ENCODE results near the gene GDAP1L1. TPM values are rescaled to one million over a fixed set of nuclear protein-coding genes. Genes with fewer than 3 reads are reported as not detected.
"Not testable (repeated sequence)": the region's sequence is repeated elsewhere in the genome, so short reads cannot be mapped to it uniquely, and the experiment has no call there.

The GDAP1L1 gene
- total and polyA plus RNA-seq, 2 donors from 2014 or later = not detected

DNA sequence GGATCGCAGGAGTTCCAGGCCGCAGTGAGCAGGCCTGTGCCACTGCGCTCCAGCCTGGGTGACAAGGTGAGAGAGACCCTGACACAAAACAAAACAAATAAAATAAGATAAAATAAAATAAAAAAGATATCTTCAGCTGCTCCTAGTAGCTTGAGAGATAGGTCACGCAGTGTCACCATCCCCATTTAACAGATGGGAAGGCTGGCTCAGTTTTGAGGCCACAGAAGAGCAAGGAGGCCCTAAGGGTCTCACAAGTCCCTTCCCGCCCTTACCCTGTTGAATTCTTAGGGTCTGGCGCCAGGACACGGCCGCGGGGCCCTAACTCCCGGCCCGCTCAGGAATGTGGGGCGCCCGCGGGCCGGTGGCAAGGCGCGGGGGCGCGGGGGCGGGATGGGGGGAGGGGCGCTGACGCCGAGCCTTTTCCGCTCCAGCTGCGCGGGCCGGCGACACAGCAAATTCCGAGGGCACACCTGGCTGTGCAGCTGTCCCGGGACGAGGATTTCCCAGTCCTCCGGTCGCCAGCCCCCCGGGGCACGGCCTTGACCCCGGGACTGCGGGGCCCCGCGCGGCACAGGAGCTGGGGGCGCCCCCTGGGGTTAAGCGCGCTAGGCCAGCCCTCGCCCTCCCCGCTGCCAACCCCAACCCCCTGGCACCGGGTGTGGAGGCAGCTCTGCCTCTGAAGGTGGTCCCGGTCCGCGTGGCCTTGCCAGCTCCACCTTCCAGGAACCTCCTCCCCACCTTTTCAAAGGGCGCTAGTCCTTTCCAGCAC lies 79.5 kb downstream of the GDAP1L1 start:
- no peaks in the 10 kb centered on the region for H3K4me1 ChIP-seq (ENCODE audit: control insufficient read depth in 2 of 3, insufficient read depth in 2 of 3, low read depth in 1 of 3, low read length in 3 of 3)
- DNase-seq = peak in 4 of 5 donors; percentile 27 to 68 (median 58)
- H3K27ac ChIP-seq (ENCODE audit: low read depth in 2 of 2, low read length in 2 of 2) = no peak overlapping the region
- TF ChIP-seq, protein P1, sequence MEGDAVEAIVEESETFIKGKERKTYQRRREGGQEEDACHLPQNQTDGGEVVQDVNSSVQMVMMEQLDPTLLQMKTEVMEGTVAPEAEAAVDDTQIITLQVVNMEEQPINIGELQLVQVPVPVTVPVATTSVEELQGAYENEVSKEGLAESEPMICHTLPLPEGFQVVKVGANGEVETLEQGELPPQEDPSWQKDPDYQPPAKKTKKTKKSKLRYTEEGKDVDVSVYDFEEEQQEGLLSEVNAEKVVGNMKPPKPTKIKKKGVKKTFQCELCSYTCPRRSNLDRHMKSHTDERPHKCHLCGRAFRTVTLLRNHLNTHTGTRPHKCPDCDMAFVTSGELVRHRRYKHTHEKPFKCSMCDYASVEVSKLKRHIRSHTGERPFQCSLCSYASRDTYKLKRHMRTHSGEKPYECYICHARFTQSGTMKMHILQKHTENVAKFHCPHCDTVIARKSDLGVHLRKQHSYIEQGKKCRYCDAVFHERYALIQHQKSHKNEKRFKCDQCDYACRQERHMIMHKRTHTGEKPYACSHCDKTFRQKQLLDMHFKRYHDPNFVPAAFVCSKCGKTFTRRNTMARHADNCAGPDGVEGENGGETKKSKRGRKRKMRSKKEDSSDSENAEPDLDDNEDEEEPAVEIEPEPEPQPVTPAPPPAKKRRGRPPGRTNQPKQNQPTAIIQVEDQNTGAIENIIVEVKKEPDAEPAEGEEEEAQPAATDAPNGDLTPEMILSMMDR (IDR thresholded peaks at IDR 0.05; ENCODE audit: borderline replicate concordance, extremely low read depth, insufficient read depth) = no peak
- H3K27me3 ChIP-seq (ENCODE audit: control insufficient read depth, insufficient read depth, low read length) = no peaks in the 10 kb centered on the region
- no peaks in the 10 kb centered on the region for H3K9me3 ChIP-seq (ENCODE audit: control insufficient read depth in 2 of 3, insufficient read depth in 1 of 3, low read length in 3 of 3)
- no peak overlapping the region for H3K4me3 ChIP-seq (ENCODE audit: low read length in 3 of 3)
- FAIRE-seq = no peak
- no peak overlapping the region for H3K9ac ChIP-seq (ENCODE audit: low read length in 3 of 3)
- intact Hi-C loops (cut with DNase I) = no loop called here
- no peaks in the 10 kb centered on the region for H3K36me3 ChIP-seq (ENCODE audit: control insufficient read depth in 2 of 3, insufficient read depth in 3 of 3, low read length in 3 of 3)

DNA sequence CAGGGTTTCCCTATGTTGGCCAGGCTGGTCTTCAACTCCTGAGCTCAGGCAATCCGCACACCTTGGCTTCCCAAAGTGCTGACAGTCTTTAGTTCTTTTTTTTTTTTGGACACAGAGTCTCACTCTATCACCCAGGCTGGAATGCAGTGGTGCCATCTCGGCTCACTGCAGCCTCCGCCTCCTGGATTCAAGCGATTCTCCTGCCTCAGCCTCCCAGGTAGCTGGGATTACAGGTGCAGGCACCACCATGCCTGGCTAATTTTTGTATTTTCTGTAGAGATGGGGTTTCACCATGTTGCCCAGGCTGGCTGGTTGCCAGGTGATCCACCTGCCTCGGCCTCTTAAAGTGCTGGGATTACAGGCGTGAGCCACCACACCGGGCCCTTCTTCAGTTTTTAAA lies 80.6 kb downstream of the GDAP1L1 start:
- H3K4me1 ChIP-seq (ENCODE audit: control insufficient read depth in 2 of 3, insufficient read depth in 2 of 3, low read depth in 1 of 3, low read length in 3 of 3); intact Hi-C loops (cut with DNase I); DNase-seq; H3K9me3 ChIP-seq (ENCODE audit: control insufficient read depth in 2 of 3, insufficient read depth in 1 of 3, low read length in 3 of 3); FAIRE-seq; H3K9ac ChIP-seq (ENCODE audit: low read length in 3 of 3); H3K36me3 ChIP-seq (ENCODE audit: control insufficient read depth in 2 of 3, insufficient read depth in 3 of 3, low read length in 3 of 3); H3K27ac ChIP-seq (ENCODE audit: low read depth in 2 of 2, low read length in 2 of 2); H3K27me3 ChIP-seq (ENCODE audit: control insufficient read depth, insufficient read depth, low read length); H3K4me3 ChIP-seq (ENCODE audit: low read length in 3 of 3): not testable (repeated sequence)

DNA sequence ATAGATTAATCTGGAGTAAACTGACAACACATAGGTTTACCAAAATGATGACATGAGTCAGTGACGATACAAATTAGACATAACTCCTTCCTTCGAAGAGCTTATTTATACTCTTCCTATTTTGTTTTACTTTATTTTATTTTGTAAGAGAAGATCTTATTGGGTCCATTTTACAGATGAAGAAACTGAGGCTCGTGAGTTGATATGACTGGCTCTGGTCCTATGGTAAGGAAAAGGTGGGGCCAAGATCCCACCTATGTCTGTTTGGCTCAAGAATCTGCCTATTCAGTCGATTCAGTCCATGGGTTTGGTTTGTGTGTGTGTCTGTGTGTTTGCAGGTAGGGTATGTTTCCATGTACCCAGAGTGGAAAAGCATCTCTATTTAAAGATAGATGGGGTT lies 81.3 kb downstream of the GDAP1L1 start:
- Histone ChIP-seq H3K9me3 (ENCODE audit: control insufficient read depth in 2 of 3, insufficient read depth in 1 of 3, low read length in 3 of 3) (no peaks in the 10 kb centered on the region), H3K27ac (ENCODE audit: low read depth in 2 of 2, low read length in 2 of 2) (no peak overlapping the region), H3K27me3 (ENCODE audit: control insufficient read depth, insufficient read depth, low read length) (no peaks in the 10 kb centered on the region), H3K9ac (ENCODE audit: low read length in 3 of 3) (no peak overlapping the region), H3K36me3 (ENCODE audit: control insufficient read depth in 2 of 3, insufficient read depth in 3 of 3, low read length in 3 of 3) (no peaks in the 10 kb centered on the region), H3K4me1 (ENCODE audit: control insufficient read depth in 2 of 3, insufficient read depth in 2 of 3, low read depth in 1 of 3, low read length in 3 of 3) (no peaks in the 10 kb centered on the region), H3K4me3 (ENCODE audit: low read length in 3 of 3) (no peak overlapping the region)
- FAIRE-seq (no peak), DNase-seq (no peak)
- intact Hi-C loops (cut with DNase I) = no loop called here
- TF ChIP-seq, protein P1 (IDR thresholded peaks at IDR 0.05; ENCODE audit: borderline replicate concordance, extremely low read depth, insufficient read depth) = no peak

Other genes with a start within 250 kb of the GDAP1L1 start
- gene JPH2, start 60.1 kb upstream of the GDAP1L1 start, total RNA-seq = 11.4 TPM
- 2.5 TPM for gene JPH2, start 60.1 kb upstream of the GDAP1L1 start, polyA plus RNA-seq (ENCODE audit: insufficient read depth, low read depth, low replicate concordance)
- 33.5 TPM for gene OSER1, start 36.5 kb upstream of the GDAP1L1 start, total RNA-seq
- gene OSER1, start 36.5 kb upstream of the GDAP1L1 start, polyA plus RNA-seq (ENCODE audit: insufficient read depth, low read depth, low replicate concordance) = 29.3 TPM
- 10.0 TPM for gene FITM2, start 63.9 kb downstream of the GDAP1L1 start, total RNA-seq
- 12.5 TPM for gene FITM2, start 63.9 kb downstream of the GDAP1L1 start, polyA plus RNA-seq (ENCODE audit: insufficient read depth, low read depth, low replicate concordance)
- gene R3HDML, start 89.7 kb downstream of the GDAP1L1 start, total RNA-seq = not detected
- not detected for gene R3HDML, start 89.7 kb downstream of the GDAP1L1 start, polyA plus RNA-seq (ENCODE audit: insufficient read depth, low read depth, low replicate concordance)
- gene HNF4A, start 108.4 kb downstream of the GDAP1L1 start, total RNA-seq = 26.0 TPM
- gene HNF4A, start 108.4 kb downstream of the GDAP1L1 start, polyA plus RNA-seq (ENCODE audit: insufficient read depth, low read depth, low replicate concordance) = 42.1 TPM
- gene TTPAL, start 228.6 kb downstream of the GDAP1L1 start, total RNA-seq = 13.5 TPM
- 3.5 TPM for gene TTPAL, start 228.6 kb downstream of the GDAP1L1 start, polyA plus RNA-seq (ENCODE audit: insufficient read depth, low read depth, low replicate concordance)